Stimulated activated naive CD4-positive, alpha-beta T cell treated with Interleukin-2 at 50 U/mL for 16 hours (primary cell): ENCODE measurements around the gene DSE.

Source experiments
- DNase-seq: peaks from one replicate; lab custom pipeline; 2025; lab: John Stamatoyannopoulos, UW

DSE gene

DNA sequence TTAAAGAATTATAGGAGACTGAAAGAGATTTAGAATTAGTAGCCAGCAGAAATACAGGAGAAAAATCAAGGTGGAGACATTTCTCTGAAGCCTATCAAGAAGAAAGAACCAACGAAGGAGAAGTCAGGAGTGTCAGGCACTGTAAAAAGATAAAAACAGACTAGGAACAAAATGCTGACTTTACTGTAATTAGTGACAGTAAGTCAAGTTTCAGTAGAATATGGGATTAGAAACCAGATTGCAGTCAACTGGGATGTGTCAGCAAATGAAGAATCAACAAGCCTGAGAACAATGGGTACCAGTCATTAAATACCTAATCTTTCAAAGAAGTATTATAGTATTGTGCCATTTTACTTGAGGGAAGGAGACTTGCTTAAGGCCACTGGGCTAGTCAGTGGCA, 112.0 kb downstream of the DSE start:
- DNase-seq, result no peak

- DNase-seq, result no peak
Measured at GRCh38 chr6:116483616-116484015, 112.9 kb downstream of the DSE start.

- no peak for DNase-seq
Measured at GRCh38 chr6:116485559-116486184, 114.9 kb downstream of the DSE start.

DNA sequence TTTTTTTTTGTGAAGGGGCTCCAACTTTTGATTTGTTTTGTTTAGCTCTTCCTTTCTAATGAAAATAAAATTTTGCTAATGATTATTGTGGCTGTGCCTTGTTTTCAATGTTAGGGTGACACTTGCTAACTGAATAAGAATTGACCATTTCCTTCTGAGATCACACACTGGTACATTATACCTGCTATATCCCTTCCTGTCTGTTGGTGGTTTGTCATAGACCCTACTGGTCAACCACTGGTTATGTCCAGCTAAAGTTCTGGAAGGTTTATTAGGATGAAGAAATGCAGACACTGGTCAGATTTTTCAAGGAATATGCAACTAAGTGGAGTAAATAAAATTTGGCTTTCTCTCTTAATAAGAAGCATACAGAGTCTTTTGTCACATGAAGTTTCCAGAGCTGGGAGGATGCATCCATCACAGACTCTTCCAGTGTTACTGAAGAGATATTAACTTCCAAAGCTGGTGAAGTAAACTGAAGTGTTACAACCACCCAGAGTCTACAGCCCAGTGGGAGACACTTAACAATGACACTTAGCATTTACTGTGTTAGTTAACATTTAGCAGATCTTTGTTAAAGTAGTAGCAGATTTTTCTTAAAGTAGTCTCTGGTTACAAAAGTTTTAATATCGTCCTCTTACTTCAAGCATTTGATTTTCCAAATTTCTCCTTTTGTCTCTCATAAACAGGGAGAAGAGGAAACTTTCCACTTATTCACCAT, 121.0 kb downstream of the DSE start:
- DNase-seq, result no peak

DNA sequence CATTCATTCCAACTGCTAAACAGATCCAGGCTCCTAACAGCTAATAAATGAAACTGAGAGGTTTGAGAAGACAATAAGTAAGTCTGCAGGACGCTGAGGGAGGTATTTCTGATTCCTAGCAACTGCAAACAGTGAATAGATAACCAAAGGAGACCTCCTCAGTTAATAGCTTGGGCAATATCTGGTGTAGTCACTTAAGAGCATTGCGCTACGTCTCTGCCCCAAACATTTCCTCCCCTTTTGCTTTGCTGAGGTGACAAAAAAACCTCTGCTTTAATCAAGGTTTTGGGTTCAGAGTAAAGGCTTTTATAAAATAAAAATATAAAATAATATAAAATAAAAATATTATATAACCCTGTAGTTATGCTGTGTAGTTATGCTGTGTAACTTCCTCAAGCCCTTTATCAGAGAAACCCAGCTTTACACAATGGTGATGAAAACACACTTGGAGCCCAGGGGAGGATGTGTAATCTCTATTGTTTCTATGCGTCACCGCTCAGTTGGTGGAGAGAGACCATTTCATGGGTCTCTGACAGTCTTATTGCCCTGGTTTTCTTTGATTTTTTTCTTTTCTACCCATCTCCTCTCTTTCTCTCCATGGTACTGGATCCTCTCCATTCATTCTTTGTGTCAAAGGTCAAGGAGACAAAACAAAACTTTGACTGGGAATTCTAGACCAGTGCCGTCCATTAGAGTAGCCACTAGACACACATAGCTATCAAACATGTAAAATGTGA, 121.8 kb downstream of the DSE start:
- no peak for DNase-seq
